Kidney tubule cell (primary cell): ENCODE measurements around the gene NRXN3.

Source experiments
- DNase-seq: peaks from one replicate; pipeline ENCODE4 v3.0.0-alpha.2; 2018; ENCODE audit warnings: low spot score

The NRXN3 gene

DNA sequence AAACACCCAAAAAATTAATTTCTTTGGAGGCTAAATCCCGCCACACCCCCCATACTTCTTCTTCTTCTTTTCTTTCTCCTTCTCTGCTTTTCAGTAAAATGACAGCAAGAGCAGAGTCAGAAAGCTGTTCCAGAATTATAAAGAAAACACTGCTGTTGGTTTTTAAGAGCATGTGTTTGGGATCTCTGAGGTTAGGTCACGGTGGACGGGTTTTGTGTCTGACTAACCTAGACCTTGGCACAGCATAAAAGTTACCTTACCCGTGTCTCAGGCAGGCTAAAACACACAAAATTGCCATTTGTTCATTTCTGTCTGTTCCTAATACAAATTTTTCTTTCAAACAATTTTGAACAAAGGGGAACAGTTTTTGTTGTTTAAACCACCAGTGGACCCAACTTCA lies 540.8 kb downstream of the NRXN3 start:
- DNase-seq, result peak; percentile 21

DNA sequence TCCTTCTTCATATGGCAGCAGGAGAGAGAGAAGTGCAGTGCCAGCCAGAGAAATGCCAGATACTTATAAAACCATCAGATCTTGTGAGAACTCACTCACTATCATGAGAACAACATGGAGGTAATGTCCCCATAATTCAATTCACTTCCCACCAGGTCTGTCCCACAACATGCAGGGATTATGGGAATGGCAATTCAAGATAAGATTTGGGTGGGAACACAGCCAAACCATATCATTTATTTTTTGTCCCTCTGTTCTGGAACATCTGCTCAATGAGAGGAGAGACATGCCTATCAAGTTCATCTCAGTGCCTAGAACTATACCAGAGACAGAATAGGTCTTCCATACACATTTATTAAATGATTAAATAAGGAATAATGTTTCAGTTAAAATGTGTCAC lies 543.5 kb downstream of the NRXN3 start:
- no peak for DNase-seq

DNA sequence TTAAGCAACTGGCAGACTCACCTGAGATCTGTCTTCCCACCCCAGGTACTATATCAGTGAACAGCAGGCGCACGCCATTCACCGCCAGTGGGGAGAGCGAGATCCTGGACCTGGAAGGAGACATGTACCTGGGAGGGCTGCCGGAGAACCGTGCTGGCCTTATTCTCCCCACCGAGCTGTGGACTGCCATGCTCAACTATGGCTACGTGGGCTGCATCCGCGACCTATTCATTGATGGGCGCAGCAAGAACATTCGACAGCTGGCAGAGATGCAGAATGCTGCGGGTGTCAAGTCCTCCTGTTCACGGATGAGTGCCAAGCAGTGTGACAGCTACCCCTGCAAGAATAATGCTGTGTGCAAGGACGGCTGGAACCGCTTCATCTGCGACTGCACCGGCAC lies 544.5 kb downstream of the NRXN3 start:
- no peak for DNase-seq

DNA sequence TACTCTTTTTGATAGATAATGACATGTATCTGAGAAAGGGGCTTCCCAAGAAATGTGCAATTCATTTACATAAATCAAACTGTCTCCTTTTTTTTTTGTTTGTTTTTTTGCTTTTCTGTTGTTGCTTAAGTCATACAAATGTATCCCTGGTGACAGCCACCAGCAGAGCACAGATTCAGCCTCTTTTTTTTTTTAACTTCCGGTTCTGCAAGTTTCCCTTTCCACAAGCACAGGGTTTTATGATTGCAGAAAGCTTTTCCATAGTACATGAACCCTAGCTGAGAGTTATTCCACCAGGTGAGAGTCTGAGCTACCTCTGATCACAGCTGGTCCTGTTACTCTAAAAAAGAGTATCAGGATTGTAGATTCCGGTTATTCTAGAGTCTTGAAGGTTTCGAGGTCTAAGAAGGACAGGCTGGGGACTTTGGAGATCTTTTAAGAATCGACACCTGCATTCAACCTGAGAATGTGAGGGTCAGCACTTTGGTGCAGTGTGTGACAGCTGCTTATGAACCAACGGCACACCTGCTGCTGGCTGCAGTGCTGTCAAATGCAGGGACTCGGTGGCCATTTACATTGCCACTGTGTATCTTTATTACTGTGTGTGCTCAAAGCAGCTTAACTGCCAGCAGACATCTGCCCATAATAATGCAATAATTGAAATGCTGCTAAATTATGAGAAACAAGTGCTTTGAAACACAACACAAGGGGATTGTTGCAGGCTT lies 551.7 kb downstream of the NRXN3 start:
- DNase-seq, result no peak

DNA sequence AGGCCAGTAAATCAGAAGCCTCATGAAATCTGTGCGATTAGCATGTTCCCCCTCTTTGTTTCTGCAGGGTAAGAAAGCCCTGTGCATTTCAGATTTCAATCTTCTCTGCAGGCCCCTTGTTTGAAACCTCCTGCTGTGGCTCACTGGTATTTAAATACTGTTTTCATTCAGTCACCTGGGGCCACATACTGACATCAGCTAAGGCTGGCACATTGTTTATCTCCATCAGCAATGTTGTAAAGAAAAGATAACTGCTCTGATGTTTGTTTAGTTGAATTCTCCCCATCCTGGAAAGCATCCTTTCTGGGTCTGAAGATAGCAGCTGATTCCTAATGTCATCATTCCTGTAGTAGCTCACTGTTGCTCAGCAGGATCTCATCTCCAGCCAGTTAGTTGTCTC lies 554.9 kb downstream of the NRXN3 start:
- no peak for DNase-seq

DNA sequence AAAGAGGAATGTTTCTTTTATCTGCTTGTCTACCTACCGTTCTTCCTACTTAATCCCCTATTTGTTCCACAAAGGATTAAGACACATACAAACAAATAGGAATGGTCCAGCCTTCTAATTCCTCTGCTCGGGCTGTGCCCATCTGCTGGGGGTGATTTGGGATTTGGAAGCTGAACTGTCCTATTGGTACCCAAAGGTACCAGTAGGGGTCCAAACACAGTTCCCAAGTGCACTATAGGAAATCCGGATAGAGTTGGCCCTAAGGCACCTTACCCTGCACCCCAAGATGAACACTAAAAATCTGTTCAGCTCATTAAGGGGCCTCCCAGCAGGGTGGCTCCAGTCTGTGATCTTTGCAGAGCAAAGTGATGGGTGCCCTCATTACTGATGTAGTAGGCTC lies 566.9 kb downstream of the NRXN3 start:
- DNase-seq, result no peak

DNA sequence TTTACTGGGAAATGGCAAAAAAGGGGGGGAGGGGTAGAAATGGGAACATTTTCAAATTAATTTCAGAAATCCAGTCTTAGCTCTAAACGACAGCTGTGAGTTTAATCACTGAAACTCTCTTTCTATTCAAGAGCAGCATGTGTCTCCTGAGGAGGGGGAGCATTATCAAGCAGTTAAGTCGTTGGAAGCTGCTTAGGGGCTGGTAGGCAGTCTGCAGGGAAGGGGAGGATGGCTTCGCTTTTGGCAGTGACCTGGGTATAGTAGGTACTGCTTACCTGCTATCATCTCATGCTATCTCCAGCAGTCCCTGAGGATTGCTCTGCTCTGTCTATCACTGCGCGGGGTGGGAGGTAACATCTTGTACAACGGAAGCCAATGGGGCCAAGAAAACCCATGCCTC lies 567.4 kb downstream of the NRXN3 start:
- no peak for DNase-seq

DNA sequence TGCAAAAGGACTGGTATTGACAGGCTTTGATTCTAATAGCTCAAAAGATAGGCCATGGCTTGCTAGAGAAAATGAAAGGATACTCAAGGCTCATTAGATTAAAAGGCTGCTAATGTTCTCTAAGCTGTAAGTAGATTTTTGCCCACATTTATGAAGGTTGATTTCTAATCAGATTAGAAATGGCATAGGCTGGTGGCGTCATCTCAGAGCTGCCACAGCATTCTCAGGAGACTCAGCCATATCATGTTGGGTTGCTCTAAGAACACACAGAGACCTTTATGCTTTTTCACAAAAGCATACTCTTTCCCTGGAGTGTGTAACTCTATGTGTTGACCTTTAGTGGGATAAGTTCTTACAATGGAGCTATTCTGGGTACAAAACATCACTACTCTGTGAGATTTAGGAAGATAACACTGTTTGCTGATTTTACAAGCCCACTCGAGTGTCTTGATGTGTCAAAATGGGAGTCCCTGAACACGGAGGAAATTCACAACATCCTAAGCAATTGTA lies 576.0 kb downstream of the NRXN3 start:
- DNase-seq, result no peak

DNA sequence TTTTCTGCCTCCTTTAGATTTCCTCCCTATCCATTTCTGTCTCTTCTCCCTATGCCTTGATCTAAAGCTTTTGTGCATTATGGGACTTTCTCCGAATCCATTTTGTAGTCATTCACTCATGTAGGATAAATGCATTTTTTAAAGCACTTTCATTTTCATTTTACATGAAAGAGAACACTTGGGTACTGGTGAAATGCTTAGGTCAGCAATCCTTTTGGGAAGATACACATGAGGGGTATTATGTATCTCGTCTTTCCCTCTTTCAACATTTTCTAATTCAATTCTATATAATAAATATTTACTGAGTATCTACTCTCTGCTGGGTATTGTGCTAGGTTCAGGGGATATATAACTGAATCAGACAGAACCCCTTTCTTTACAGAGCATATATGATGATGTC lies 577.6 kb downstream of the NRXN3 start:
- no peak for DNase-seq

DNA sequence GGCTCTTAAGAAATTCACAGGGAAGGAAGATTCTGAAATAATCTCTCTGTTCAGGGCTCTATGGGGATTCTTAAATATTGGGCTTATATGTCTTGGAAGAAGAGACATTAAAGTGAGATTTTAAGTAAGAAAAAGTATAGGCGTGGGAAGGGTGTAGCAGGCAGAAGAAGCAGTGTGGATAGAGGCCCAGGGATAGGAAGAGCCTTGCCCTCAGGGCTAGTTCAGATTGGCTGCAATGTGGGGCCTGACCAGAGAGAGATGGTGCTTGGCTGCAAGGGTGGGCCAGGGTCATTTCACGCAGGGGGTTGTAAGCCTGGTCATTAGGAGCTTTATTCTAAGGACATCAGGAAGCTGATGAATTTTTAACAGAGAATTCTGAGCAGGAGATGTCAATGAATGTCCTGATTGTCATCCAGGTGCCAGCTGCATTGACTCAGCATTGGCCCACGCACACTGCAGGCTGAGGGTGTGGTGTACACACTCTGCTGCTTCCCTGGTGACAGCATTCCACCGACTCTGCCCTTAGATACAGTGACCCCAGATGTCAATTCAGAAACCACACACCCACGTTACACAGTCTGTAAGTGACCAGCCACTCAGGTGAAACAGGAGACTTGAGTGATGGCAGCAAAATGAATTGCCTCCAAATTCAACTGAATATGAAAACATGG lies 582.5 kb downstream of the NRXN3 start:
- peak; percentile 94 for DNase-seq

DNA sequence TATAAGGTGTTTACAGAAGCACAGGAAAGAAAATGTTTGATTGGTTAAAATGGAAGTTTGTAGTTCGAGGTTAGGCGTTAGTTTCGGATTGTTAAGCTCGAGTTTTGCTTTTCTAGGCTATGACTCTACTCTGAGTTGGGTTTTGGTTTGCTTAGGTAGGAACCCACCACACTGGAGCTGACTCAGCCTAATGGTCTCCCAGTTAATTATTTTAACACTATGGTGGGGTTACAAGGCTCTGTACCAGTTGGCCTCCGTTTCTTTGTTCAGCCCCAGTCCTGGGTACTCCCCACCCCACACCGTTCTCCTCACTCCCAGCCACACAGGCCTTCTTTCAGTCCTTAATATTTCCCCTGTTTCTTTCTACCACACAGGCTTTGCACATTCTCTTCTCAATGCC lies 583.9 kb downstream of the NRXN3 start:
- peak; percentile 45 for DNase-seq

DNA sequence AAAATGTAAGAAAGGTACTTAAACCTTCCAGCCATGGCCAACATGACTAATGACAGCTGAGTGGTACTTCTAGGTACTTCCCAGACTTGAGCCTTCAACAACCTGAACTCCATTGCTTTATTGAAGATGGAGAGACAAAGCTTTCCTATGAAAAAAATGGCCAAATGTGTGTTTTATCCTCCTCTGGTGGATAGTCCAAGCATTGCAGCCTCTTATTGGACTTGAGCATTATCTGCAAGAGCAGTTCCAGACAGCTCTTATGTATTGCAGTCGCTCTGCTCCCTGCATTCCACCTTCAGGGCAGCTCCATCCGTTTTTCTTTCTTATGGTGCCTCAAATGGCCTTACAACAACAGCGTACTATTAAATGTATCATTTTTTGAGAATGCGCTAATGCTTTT lies 588.2 kb downstream of the NRXN3 start:
- peak; percentile 67 for DNase-seq

DNA sequence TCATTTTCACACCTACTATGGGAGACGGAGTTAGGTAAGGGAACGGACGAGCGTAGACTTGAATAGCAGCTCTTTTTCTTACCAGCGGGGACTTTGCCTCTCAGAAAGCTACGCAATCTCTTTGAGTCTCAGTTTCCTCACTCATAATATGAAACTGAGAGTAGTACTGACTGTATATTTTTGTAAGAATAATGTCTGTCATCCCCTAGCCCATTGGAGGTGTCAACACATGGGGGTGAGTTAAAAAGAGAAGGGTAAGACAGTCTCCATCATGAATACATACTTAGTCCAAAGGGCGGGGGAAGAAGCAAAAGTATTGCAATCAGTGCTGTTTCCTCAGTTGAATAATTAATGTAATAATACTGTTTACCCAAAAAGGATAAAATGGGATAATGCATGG lies 592.2 kb downstream of the NRXN3 start:
- no peak for DNase-seq

DNA sequence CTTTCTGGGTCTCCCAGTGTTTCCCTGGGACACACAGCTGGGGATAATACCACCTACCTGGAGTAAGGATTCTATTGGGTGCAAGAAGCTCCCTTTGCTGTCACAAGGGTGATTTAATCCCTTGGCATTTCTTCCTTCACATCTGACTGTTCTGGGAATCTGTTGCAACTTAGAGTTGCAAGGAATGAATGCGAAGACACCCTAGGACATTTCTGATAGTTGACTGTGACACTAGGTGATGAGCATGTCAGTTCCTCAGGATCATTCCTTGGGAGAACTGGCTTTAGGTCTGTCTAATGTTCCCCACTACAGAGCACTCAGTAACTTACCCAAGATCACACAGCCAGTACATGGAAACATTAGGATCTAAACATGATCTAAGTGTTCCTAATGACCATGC lies 593.6 kb downstream of the NRXN3 start:
- peak; percentile 58 for DNase-seq

DNA sequence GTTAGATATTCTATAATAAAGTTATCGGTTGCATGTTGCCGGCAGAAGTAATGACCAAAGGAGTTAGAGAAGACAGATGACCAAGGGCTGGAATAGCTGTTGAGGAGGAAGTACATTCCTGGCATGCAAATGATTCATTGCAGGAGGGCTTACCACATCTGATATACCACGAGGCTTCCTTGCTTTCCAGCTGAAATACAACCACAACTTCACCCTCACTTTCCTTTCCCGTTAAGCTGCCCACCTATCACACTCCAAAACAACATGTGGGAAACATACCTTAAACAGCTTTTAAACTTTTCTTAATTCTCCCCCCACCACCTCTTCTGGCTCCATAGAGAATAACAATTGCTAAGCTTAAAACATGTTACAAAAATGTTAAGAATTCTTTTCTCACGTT lies 594.1 kb downstream of the NRXN3 start:
- DNase-seq, result peak; percentile 91

DNA sequence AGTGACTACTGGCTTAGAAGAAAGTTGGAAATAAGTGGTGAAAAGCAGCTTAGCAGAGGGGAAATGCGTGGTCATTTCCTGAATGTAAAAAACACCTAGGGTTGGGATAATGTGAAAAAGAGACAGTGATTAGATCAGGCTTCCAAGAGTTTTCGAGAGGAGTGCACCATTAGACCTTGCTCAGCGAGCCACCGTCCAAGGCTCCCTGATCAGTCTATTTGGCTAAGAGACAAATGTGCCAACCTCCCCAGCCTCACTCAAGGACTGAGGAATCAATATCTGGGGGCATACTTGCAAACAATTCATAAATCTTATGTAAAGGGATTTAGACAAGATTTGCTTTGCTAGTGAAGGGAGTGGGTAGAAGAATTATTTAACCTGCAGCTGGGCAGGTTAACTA lies 594.5 kb downstream of the NRXN3 start:
- DNase-seq, result no peak

DNA sequence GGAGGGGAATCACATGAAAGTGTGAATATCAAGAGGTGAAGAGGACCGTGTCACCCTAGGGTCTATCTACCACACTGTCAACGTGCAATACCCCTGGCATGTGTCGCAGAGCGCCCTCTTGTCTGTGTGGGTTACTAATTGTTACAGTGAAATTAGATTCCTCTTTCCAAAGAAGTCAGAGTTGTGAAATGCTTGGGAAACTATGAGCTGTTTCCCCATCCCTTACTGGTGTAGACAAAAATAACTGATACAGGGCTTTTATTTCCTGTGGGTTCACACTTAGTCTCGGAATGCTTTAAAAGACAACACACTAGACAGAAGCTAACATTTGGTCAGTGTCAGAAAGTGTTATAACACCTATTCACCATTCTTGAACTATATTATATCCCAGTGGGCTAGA lies 597.3 kb downstream of the NRXN3 start:
- DNase-seq, result no peak

DNA sequence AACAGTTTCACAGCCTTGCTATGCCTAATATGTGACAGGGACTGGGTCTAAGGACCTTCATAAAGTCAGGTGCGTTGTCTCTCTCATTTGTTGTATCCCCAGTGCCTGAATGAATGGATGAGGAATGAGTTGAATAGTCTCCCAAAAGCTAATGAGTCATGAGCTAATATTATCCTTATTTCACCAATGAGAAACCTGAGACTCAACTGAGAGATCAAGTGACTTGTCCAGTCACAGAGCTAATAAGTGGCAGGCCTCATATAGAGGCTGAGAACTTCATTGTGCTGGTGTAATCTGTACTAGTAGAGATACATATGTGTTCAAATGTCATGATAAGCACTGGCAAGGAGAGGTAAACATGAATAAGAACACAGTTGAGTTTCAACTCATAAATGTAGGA lies 612.4 kb downstream of the NRXN3 start:
- peak; percentile 29 for DNase-seq

DNA sequence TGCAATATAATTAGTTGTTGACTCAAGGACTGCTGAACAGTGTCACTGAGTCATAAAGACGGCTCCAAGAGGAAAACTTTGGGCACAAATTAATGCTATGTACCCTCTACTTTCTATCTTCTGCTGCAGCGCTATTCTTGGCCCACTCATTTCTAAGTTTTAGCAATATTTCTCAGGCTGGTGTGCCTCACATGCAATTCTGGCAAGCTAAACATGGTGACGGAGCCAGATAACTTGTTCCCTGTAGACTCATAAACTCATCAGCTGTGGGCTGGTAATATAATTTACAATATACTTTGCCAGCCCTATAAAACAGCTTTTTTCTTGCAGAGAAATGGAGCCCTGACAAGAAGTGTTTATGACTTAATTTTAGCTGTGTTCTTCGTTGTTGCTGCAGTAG lies 615.1 kb downstream of the NRXN3 start:
- no peak for DNase-seq

DNA sequence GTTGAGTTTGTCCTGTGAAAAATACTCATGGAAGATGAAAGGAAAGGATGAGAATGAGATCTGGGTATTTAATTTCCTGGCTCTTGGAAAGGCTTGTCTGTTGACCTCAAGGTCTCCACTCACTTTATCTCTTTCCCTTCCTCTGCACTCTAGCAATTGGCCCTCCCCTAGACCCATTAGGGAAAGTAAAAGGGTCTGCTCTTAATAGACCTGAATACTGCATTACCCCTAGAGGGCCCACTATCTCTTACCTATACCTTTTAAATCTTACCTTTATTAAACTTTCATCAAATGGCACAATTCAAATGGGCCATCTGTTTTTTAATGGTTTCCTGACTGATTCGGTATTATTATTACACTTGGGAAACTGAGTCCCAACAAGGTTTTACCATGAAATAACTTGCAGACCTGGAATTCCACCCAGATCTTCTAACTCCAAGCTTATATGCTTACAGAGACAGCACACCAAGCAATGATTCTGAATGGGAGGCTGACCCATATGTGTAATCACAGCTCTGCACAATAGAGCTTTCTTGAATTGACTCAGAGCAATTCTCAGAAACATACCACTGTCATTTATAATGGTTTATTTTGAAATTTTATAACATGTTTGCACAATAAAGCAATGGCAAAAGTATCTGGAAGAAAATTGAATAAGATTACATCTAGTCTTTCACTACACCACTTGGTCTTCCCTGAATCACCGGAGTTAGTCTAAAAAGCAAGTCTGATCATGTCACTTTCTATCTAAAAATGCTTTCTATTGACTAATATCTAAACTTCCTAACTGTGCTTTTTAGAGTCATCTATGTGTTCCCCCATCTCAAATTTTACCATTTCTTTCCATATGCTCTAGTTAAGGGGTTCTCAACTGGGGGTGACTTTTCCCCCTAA lies 618.5 kb downstream of the NRXN3 start:
- DNase-seq, result no peak

DNA sequence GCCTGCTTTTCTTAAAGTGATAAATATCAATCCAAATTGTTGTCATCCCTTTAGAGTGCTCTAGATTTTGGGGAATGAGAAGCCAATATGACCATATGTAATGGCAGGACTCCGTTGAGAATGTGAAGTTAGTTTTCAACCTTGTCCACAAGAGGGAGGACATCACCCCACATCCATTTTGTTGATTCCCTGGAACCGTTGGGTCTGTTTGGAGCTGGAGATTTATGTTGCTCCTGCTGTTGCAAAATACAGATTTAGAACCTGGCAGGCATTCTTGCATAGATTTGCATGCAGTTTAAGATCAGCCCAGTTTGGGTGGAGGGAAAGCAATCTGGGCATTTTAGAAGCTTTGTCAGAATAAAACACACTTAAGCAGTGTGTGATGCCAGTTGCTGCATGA lies 620.1 kb downstream of the NRXN3 start:
- DNase-seq, result no peak

DNA sequence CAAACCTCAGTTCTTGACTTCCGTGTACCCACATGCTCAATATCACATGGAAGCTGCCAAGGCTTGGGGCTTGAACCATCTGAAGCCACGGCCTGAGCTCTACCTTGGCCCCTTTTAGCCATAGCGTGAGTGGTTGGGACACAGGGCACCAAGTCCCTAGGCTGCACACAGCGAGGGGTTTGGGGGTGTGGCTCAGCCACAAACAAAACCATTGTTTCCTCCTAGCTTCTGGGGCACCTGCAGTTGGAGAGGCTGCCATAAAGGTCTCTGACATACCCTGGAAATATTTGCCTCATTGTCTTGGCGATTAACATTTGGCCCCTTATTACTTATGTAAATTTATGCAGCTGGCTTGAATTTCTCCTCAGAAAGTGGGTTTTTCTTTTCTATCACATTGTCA lies 628.6 kb downstream of the NRXN3 start:
- DNase-seq, result no peak

DNA sequence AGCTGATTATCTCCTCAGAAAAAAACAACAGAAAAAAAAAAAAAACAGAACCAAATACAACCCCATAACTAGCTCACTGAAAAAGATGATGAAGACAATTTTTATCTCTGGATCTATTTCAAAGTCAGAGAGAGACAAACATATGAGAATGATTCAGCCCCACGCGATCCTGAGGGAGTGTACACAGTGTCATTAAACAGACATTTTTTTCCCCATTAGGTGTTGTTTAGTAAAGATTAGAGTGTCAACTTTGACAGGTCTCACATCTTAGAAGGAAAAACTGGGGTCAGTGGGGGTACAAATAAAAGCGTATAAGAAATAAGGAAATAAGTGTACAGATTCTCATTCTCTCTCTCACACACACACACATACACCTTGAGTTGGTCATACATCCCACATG lies 635.4 kb downstream of the NRXN3 start:
- no peak for DNase-seq
